Fibroblast of lung (primary cell): ENCODE data around the gene ZSCAN9. TPM values are rescaled to one million over a fixed set of nuclear protein-coding genes. Genes with fewer than 3 reads are reported as not detected.

ENCODE experiments used
- polyA plus RNA-seq, 2 donors: library from polyadenylated mRNA; depleted of rRNA in 1 of 2; stranded (reverse) in 1 of 2; unstranded in 1 of 2; fragments of >200 nt; gene quantifications; 2 replicates each; pipeline ENCODE4 v1.2.1, GENCODE V29; 2011 to 2012; ENCODE audit warnings: missing spikeins in 1 of 2
- total RNA-seq: library from RNA; depleted of rRNA; stranded (reverse); fragments of >200 nt; gene quantifications from 2 replicates; pipeline ENCODE4 v1.2.1, GENCODE V29; 2014

Gene ZSCAN9
- total and polyA plus RNA-seq, 2 donors (not counting 1 experiment from before 2014, with no cell fraction given) = 11.3 to 11.6 TPM

Other genes starting within 250 kb of the ZSCAN9 start
- gene ZNF165, start 144.7 kb upstream of the ZSCAN9 start, total RNA-seq = 0.33 and 0.51 TPM in 2 replicates
- 0.14 and 0.23 TPM in 2 replicates for gene ZNF165, start 144.7 kb upstream of the ZSCAN9 start, polyA plus RNA-seq
- 5.9 and 6.6 TPM in 2 replicates for gene ZSCAN16, start 100.7 kb upstream of the ZSCAN9 start, total RNA-seq
- 2.0 and 2.7 TPM in 2 replicates for gene ZSCAN16, start 100.7 kb upstream of the ZSCAN9 start, polyA plus RNA-seq
- 16.2 and 21.6 TPM in 2 replicates for gene ZKSCAN8, start 83.4 kb upstream of the ZSCAN9 start, total RNA-seq
- gene ZKSCAN8, start 83.4 kb upstream of the ZSCAN9 start, polyA plus RNA-seq = 10.2 and 13.4 TPM in 2 replicates
- gene ZKSCAN4, start 27.0 kb downstream of the ZSCAN9 start, total RNA-seq = 6.9 and 7.3 TPM in 2 replicates
- gene ZKSCAN4, start 27.0 kb downstream of the ZSCAN9 start, polyA plus RNA-seq = 3.0 and 4.4 TPM in 2 replicates
- gene NKAPL, start 34.0 kb downstream of the ZSCAN9 start, total RNA-seq = 2.8 and 3.3 TPM in 2 replicates
- gene NKAPL, start 34.0 kb downstream of the ZSCAN9 start, polyA plus RNA-seq = 1.2 and 1.4 TPM in 2 replicates
- gene ZSCAN26, start 41.9 kb downstream of the ZSCAN9 start, total RNA-seq = 21.6 and 23.9 TPM in 2 replicates
- gene ZSCAN26, start 41.9 kb downstream of the ZSCAN9 start, polyA plus RNA-seq = 12.7 and 16.6 TPM in 2 replicates
- gene PGBD1, start 56.3 kb downstream of the ZSCAN9 start, total RNA-seq = 5.6 and 5.8 TPM in 2 replicates
- 5.5 and 5.8 TPM in 2 replicates for gene PGBD1, start 56.3 kb downstream of the ZSCAN9 start, polyA plus RNA-seq
- 5.0 and 5.9 TPM in 2 replicates for gene ZSCAN31, start 110.9 kb downstream of the ZSCAN9 start, total RNA-seq
- gene ZSCAN31, start 110.9 kb downstream of the ZSCAN9 start, polyA plus RNA-seq = 1.8 and 2.9 TPM in 2 replicates
- gene ZKSCAN3, start 124.7 kb downstream of the ZSCAN9 start, total RNA-seq = 5.1 and 6.9 TPM in 2 replicates
- 3.2 and 3.9 TPM in 2 replicates for gene ZKSCAN3, start 124.7 kb downstream of the ZSCAN9 start, polyA plus RNA-seq
- gene ZSCAN12, start 174.5 kb downstream of the ZSCAN9 start, total RNA-seq = 8.2 and 9.6 TPM in 2 replicates
- gene ZSCAN12, start 174.5 kb downstream of the ZSCAN9 start, polyA plus RNA-seq = 3.3 and 4.7 TPM in 2 replicates
- gene ZSCAN23, start 218.2 kb downstream of the ZSCAN9 start, total RNA-seq = 4.9 and 5.1 TPM in 2 replicates
- 1.1 and 3.8 TPM in 2 replicates for gene ZSCAN23, start 218.2 kb downstream of the ZSCAN9 start, polyA plus RNA-seq